Adipocyte (in vitro differentiated cells): ENCODE data around the gene KLK5.

Source experiments
- DNase-seq: peaks from one replicate; pipeline ENCODE4 v3.0.0-alpha.2; 2015; ENCODE audit warnings: low read depth
- H3K27me3 ChIP-seq: replicated peaks from 2 replicates; pipeline ENCODE4 v1.7.0; 2013; ENCODE audit warnings: mild to moderate bottlenecking, low read length, moderate library complexity; ENCODE audit not compliant: control insufficient read depth, insufficient read depth
- H3K36me3 ChIP-seq: 2 replicates; pipeline ENCODE4 v1.7.0; 2013; ENCODE audit warnings: low read length, mild to moderate bottlenecking, moderate library complexity; ENCODE audit not compliant: control insufficient read depth, insufficient read depth, severe bottlenecking
- H3K4me1 ChIP-seq: 2 replicates; pipeline ENCODE4 v1.7.0; 2013; ENCODE audit warnings: mild to moderate bottlenecking, low read length, moderate library complexity; ENCODE audit not compliant: control insufficient read depth, insufficient read depth
- H3K4me3 ChIP-seq: 2 replicates; pipeline ENCODE4 v1.7.0; 2013; ENCODE audit warnings: mild to moderate bottlenecking, low read length, moderate library complexity
- H3K9ac ChIP-seq: 2 replicates; pipeline ENCODE4 v1.7.0; 2013; ENCODE audit warnings: mild to moderate bottlenecking, low read length, moderate library complexity
- H3K9me3 ChIP-seq: 2 replicates; pipeline ENCODE4 v1.7.0; 2013; ENCODE audit warnings: mild to moderate bottlenecking, low read length, moderate library complexity; ENCODE audit not compliant: control insufficient read depth

Gene KLK5

DNA sequence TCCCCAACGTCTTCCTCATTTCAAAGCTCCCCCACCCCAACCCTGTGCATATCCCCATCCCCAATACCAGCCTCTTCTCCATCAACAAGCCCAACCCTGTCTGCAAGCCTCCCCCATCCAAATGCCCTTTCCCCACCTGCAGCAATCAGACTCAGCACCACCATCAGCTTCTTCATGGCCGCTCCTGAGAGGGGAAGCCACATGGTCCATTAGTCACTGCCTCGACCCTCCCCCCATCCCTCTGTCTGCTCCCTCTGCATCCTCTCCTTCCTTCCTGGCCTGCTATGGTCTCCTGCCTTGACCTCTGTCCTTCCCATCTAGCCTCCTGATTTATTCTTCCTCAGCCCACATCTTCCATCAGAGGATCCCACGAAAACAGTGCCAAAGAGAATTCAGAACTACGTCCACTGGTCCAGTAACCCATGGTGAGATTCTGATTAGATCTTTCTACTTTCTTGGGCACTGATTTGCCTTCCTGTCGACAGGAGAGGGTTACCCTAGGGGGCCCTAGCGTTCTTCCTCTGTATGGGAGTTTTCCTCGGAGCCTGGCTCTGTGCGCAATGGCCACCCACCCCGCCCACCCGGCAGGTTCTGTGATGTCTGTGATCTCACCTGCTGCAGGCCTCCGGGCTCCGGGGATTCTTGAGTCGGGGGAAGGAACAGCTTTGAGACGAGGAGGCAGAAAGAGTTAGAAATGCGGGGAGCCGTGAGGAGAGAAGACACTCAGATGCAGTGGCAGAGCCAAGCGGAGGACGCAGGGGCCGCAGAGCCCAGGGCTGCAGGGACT lies 15.3 kb upstream of the KLK5 start:
- no peak for DNase-seq

DNA sequence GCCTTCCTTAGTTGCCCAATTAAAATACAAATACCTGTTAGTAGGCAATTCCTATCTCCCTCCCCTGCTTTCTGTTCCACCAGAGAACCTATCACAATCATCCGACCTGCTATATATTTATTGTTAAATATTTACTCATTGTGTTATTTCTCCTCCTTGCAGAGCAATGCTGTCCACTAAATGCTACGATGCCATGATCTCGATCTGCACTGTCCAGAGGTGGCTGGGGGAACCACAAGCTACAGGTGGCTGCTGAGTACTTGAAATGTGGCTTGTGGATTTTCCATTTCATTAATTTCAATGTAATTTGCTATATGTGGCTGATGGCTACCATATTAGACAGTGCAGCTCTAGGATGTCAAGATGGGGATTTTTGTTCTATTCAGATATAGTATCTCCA lies 11.4 kb upstream of the KLK5 start:
- no peak overlapping the region for H3K9ac ChIP-seq
- no peak for DNase-seq
- H3K4me1 ChIP-seq = no peaks in the 10 kb centered on the region
- no peaks in the 10 kb centered on the region for H3K36me3 ChIP-seq
- peaks cover 13% of the 10 kb centered on the region for H3K27me3 ChIP-seq
- no peak overlapping the region for H3K4me3 ChIP-seq
- H3K9me3 ChIP-seq = no peaks in the 10 kb centered on the region

More for the DNA sequence above, 15.3 kb upstream of the KLK5 start:
- Histone ChIP-seq H3K4me3 (no peak overlapping the region), H3K27me3 (peaks cover 25% of the 10 kb centered on the region), H3K9me3 (no peaks in the 10 kb centered on the region), H3K4me1 (no peaks in the 10 kb centered on the region), H3K9ac (no peak overlapping the region), H3K36me3 (no peaks in the 10 kb centered on the region)

DNA sequence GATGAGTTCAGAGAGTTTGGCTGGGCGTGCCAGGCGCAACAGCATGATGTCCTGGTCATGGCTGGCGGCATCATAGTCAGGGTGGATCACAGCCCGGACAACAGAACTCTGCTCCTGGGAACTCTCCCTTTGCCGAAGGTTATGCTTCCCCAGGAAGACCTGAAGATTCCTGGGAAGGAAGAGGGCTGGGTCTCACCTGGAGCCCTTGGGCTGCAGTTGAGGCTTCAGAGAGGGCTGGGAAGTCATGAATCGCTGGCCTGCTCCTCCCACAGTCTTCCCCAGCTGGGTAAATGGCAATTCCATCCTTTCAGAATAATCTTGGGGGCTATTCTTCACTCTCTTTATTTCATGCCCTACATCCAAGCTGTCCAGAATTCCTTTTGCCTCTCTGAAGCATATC lies 10.5 kb upstream of the KLK5 start:
- H3K4me3 ChIP-seq = no peak overlapping the region
- no peaks in the 10 kb centered on the region for H3K9me3 ChIP-seq
- DNase-seq = no peak
- no peaks in the 10 kb centered on the region for H3K36me3 ChIP-seq
- no peaks in the 10 kb centered on the region for H3K4me1 ChIP-seq
- peaks cover 13% of the 10 kb centered on the region for H3K27me3 ChIP-seq
- H3K9ac ChIP-seq = no peak overlapping the region

DNA sequence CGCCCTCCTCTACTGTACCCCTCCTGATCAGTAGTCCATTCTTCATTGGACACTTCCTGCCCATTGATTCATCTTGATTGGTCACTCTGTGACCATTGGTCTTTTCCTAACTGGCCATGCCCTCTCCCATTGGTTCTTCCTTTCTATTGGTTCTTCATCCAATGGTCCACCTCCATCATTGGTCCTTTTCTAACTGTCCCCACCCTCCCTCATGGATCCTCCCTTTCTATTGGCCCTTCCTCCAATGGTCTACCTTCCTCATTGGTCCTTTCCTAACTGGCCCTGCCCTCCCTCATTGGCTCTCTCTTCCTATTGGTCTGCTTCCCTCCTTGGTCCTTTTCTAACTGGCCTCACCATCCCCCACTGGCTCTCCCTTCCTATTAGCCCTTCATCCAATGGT lies 9.4 kb upstream of the KLK5 start:
- Histone ChIP-seq H3K4me1 (no peaks in the 10 kb centered on the region), H3K9me3 (no peaks in the 10 kb centered on the region), H3K27me3 (peaks cover 16% of the 10 kb centered on the region), H3K9ac (no peak overlapping the region), H3K36me3 (no peaks in the 10 kb centered on the region), H3K4me3 (no peak overlapping the region)
- no peak for DNase-seq

DNA sequence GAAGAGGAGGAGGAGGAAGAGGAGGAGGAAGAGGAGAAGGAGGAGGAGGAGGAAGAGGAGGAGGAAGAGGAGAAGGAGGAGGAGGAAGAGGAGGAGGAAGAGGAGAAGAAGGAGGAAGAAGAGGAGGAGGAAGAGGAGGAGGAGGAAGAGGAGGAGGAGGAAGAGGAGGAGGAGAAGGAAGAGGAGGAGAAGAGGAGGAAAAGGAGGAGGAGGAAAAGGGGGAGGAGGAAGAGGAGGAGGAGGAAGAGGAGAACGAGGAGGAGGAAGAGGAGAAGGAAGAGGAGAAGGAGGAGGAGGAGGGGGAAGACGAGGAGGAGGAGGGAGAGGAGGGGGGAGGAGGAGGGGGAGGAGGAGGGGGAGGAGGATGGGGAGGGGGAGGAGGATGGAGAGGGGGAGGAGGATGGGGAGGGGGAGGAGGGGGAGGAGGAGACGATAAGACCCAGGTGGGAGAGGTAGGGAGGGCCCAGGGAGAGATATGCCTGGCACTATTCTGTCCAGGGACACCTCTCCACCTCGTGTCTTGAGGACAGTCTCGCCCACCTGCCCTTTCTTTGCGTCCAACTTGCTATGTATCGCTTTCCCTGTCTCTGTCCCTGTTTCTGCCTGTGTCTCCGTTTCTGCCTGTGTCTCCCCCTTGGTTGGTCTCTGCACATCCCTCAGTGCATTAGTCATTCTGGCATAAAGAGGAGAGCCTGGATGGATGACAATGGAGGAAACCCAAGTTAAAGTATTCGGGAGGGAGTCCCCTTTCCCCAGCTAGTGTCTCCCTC lies 7.1 kb upstream of the KLK5 start:
- Histone ChIP-seq H3K9ac (no peak overlapping the region), H3K4me3 (no peak overlapping the region), H3K4me1 (no peaks in the 10 kb centered on the region), H3K27me3 (peaks cover 10% of the 10 kb centered on the region), H3K9me3 (no peaks in the 10 kb centered on the region), H3K36me3 (no peaks in the 10 kb centered on the region)
- DNase-seq = no peak

DNA sequence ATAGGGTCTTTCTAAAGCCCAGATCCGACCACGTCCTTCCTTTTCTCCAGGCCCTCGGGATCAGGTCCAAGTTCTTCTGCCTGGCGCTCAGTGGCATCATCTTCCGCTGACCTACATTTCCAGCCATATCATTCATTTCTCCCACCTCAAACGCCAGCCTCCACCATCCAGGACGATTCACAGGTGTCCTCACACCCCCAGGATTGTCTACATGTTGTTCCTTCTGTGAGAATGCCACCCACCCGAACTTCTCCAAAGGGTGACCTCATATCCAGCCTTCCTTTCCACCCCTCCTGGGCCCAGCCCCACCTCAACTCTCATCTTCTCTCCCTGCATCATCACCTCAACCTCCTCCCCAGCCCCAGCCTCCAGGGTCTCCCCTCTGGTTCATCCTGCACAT lies 4.7 kb upstream of the KLK5 start:
- no peak overlapping the region for H3K9ac ChIP-seq
- H3K4me1 ChIP-seq = no peaks in the 10 kb centered on the region
- H3K4me3 ChIP-seq = no peak overlapping the region
- H3K36me3 ChIP-seq = no peaks in the 10 kb centered on the region
- no peaks in the 10 kb centered on the region for H3K9me3 ChIP-seq
- peaks cover 21% of the 10 kb centered on the region for H3K27me3 ChIP-seq
- no peak for DNase-seq

DNA sequence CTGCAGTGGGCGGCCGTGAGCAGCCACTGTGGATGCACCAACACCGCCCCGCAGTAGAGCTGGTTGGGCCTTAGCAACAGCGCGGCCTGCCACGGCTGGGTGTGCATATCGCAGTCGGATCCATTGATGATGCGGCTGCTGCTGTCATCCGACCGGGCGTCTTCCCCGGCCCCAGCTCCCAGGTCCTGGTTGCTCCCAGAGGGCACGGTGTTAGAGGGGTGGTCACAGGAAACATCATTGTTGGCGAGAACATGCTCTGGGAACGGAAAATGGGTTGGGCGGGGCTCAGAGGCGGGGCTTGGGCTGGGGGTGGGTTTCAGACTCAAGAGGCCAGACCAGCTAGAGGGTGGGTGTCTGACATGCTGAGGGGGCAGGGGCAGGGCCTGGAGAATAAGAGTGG lies 3.0 kb downstream of the KLK5 start:
- Histone ChIP-seq H3K4me1 (no peaks in the 10 kb centered on the region), H3K27me3 (peaks cover 16% of the 10 kb centered on the region), H3K9ac (no peak overlapping the region), H3K36me3 (no peaks in the 10 kb centered on the region), H3K4me3 (no peak overlapping the region), H3K9me3 (no peaks in the 10 kb centered on the region)
- no peak for DNase-seq

DNA sequence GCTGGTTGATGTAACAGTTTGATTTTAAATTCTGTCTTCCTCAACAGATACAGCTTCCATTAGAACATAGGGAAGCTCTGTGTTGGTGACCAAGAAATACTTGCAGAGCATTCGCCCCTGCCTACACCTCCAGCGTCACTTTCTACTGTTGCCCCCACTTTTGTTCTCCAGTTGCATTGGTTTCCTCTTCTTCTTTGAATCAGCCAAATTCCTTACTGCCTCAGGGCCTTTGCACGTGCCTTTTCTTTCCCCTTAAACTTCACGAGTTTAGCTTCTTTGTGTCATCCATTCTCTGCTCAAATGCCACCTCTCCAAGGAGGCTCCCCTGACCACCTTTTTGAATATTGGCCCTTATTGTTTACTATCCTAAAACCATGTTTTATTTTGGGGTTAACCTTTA lies 5.7 kb downstream of the KLK5 start:
- Histone ChIP-seq H3K9me3 (no peaks in the 10 kb centered on the region), H3K27me3 (peaks cover 11% of the 10 kb centered on the region), H3K4me1 (no peaks in the 10 kb centered on the region), H3K9ac (no peak overlapping the region), H3K4me3 (no peak overlapping the region), H3K36me3 (no peaks in the 10 kb centered on the region)
- no peak for DNase-seq

DNA sequence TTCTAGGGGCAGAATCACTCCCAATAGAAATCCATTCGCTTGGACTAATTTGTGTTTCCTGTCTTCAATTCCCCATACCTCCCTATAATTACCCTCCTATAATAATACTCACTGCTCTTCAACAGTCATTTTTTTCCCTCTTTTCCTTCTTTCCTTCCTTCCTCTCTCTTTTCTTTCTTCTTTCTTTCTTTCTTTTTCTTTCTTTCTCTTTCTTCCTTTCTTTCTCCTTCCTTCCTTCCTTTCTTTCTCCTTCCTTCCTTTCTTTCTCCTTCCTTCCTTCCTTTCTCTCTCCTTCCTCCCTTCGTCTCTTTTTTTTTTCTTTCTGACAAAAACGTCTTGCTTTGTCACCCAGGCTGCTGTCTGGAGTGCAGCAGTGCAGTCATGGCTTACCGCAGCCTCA lies 8.0 kb downstream of the KLK5 start:
- no peak overlapping the region for H3K4me3 ChIP-seq
- H3K9me3 ChIP-seq = no peaks in the 10 kb centered on the region
- no peak for DNase-seq
- no peaks in the 10 kb centered on the region for H3K4me1 ChIP-seq
- H3K27me3 ChIP-seq = peaks cover 14% of the 10 kb centered on the region
- no peaks in the 10 kb centered on the region for H3K36me3 ChIP-seq
- H3K9ac ChIP-seq = no peak overlapping the region

DNA sequence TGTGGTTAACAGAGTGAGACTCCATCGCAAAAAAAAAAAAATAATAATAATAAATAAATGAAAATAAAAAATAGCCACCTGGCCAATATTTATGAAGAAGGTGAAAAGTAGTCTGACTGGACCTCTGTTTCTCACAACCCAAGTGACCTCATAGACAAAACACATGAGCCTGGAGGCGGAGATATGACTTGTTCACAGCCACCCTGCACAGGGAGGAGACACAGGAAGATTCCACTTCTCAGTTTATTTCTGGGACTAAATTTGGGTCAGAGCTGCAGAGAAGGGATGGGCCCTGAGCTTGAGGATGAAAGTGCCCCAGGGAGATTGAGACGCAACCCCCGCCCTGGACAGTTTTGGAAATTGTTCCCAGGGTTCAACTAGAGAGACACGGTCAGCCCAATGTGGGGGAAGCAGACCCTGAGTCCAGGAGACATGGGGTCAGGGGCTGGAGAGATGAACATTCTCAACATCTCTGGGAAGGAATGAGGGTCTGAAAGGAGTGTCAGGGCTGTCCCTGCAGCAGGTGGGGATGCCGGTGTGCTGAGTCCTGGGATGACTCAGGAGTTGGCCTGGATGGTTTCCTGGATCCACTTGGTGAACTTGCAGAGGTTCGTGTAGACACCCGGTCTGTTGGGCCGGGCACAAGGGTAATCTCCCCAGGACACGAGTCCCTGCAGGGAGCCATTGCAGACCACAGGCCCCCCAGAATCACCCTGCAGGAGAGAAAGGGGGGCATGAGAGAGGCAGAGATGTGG lies 9.6 kb downstream of the KLK5 start:
- Histone ChIP-seq H3K36me3 (no peaks in the 10 kb centered on the region), H3K9ac (no peak overlapping the region), H3K4me3 (no peak overlapping the region), H3K4me1 (no peaks in the 10 kb centered on the region), H3K27me3 (peaks cover 20% of the 10 kb centered on the region), H3K9me3 (peaks cover 6% of the 10 kb centered on the region)
- no peak for DNase-seq

DNA sequence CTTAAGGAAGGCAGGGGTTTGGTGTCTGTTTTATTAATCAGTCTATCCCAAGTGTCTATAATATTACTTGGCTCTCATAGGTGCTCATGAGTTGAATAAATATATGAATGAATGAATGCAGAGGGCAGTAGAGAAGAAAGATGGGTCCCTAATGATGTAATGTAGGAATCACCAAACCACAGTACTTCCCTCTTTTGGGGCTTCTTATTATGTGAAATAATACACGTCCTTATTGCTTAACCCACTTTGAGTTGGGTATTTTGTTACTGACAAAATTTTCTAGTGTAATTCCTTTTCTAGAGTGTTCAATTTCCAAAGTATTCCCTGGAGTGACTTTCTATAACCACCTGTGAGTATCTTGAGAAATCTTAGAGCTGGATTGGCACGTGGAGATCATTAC lies 13.2 kb downstream of the KLK5 start:
- Histone ChIP-seq H3K27me3 (peaks cover 12% of the 10 kb centered on the region), H3K36me3 (no peaks in the 10 kb centered on the region), H3K9ac (no peak overlapping the region), H3K4me3 (no peak overlapping the region), H3K4me1 (no peaks in the 10 kb centered on the region), H3K9me3 (peaks cover 6% of the 10 kb centered on the region)
- DNase-seq = no peak
